Measurements from ENCODE around the gene CES3.

DNA sequence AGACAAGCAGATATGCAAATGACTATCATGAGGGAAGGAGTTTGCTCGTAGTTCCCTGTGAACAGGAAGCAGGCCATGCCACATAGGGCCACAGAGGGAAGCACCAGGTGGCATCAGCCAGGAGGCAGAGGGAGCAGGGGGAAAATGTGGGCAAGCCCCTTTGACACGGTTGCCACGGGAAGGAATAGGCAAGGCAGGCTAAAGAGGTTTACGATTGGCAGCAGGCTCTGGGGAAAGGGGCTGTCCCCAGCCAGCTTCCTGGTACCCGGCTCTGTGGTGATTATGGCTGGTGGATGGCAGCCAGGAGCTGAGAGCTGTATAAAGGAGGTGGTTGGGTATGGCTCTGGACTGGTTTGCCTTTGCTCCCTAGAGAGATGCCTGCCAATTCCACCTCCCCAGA, 848 bp downstream of the CES3 start:
- TF ChIP-seq POLR2A (IDR thresholded peaks at IDR 0.05) = no peak
- TF ChIP-seq, protein P1, sequence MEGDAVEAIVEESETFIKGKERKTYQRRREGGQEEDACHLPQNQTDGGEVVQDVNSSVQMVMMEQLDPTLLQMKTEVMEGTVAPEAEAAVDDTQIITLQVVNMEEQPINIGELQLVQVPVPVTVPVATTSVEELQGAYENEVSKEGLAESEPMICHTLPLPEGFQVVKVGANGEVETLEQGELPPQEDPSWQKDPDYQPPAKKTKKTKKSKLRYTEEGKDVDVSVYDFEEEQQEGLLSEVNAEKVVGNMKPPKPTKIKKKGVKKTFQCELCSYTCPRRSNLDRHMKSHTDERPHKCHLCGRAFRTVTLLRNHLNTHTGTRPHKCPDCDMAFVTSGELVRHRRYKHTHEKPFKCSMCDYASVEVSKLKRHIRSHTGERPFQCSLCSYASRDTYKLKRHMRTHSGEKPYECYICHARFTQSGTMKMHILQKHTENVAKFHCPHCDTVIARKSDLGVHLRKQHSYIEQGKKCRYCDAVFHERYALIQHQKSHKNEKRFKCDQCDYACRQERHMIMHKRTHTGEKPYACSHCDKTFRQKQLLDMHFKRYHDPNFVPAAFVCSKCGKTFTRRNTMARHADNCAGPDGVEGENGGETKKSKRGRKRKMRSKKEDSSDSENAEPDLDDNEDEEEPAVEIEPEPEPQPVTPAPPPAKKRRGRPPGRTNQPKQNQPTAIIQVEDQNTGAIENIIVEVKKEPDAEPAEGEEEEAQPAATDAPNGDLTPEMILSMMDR (IDR thresholded peaks at IDR 0.05) = no peak
- no peak for TF ChIP-seq POLR2AphosphoS5 (IDR thresholded peaks at IDR 0.05)
- TF ChIP-seq EP300 (IDR thresholded peaks at IDR 0.05) = no peak

Data from upper lobe of left lung (tissue), 4 donors.